Measurements from ENCODE around the gene CMYA5.
"Not testable (repeated sequence)": the region's sequence is repeated elsewhere in the genome, so short reads cannot be mapped to it uniquely, and the experiment has no call there.

The CMYA5 gene

DNA sequence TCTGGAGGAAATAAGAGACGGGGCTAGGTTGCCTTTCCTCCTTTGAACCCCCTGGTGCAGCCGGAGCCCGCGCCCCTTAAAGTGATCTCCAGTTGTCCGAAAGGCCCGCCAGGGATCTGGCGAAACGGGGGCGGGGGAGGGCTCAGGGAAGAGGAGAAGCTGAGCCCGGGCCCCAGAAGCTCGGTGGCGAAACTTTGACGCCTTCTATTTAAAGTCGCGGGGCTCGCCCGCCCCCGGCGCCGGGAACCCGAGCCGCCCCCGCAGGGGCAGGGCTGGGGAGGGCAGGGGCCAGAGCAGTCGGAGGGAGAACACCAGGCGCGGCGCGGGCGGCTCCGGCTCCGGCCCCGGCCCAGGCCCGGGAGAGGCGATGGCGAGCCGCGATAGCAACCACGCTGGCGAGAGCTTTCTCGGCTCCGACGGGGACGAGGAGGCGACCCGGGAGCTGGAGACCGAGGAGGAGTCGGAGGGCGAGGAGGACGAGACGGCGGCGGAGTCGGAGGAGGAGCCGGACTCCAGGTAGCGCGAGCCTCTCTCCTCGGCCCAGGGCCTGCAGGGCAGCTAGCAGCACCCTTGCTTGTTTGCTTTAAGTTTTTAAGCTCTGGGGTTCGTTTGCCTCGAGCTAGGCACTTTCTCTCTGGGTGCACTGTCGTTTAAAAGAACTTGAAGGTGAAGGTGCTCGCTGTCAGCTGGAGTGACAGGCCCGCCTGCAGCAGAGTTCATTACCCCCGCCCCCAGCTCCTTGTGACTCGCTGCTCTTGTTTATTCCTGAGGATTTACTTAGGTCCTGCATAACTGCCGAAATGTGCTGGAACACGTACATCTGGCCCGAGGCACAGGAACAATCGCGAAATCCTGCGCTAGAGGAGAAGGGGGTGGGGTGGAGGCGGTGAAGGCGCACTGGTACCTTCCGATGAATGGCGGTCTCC, at the start of gene CMYA5:
Gene CMYA5 (plus strand): TSS at position 296 of the 926 bp plus-strand sequence. CDS start 72 bp downstream, at position 368.
- DNase-seq (ENCODE audit: low spot score) = peak; percentile 56

DNA sequence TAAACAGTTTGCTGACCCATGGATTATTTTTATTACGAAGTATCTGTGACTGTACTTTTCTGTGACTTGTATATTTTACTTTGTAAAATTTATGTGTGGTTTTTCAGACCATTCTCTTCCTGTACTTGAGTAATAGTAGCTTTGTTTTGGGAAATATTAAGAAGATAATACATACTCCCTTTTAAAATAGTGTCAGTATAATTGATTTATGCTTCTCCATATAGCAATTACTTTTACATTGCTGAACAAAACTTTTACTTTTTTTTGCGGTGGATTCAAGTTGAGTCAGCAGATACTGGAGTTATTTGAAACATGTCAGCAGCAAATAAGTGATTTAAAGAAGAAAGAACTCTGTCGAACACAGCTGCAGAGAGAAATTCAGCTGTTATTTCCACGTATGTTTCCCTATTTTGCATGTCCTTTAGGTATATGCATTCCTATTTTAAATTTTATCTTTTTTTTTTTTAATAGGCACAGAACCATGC, 49.0 kb upstream of the CMYA5 start:
- DNase-seq (ENCODE audit: low spot score) = no peak

- no peak for DNase-seq (ENCODE audit: low spot score)
Observed at GRCh38 chr5:79641414-79641813, 48.2 kb upstream of the CMYA5 start.

GRCh38 chr5:79642210-79642609, 47.4 kb upstream of the CMYA5 start:
- DNase-seq (ENCODE audit: low spot score) = no peak

GRCh38 chr5:79653843-79654242, 35.8 kb upstream of the CMYA5 start:
- DNase-seq (ENCODE audit: low spot score) = no peak

GRCh38 chr5:79663212-79663611, 26.4 kb upstream of the CMYA5 start:
- no peak for DNase-seq (ENCODE audit: low spot score)

DNA sequence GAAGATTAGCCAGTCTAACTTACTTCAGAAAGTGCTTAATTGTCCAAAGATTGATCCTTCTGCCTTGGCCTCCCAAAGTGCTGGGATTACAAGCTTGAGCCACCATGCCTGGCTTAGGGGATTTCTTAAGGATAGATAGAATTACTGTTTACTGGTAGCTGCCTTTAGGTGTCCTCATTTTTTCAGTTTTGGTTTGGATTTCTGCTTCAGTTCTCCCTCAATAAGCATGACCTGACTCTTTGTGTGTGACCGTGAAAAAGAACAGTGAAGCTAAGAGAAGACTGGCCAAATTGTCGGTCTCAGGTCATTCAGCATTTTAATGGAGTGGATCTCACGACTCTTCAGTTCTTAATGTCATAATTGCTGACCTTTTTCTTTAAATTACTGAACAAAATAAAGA, 22.9 kb upstream of the CMYA5 start:
- no peak for DNase-seq (ENCODE audit: low spot score)

DNA sequence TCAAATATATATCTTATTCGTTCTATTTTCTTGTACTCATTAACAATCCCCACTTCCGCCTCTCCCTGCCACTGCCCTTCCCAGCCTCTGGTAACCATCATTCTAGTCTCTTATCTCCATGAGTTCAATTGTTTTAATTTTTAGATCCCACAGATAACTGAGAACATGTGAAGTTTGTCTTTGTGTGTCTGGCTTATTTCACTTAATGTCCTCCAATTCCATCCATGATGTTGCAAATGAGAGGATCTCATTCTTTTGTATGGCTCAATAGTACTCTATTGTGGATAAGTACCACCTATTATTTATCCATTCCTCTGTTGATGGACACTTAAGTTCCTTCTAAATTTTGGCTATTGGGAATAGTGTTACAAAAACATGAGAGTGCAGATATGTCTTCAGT, 17.2 kb upstream of the CMYA5 start:
- DNase-seq (ENCODE audit: low spot score) = no peak

GRCh38 chr5:79676354-79676753, 13.3 kb upstream of the CMYA5 start:
- not testable (repeated sequence) for DNase-seq (ENCODE audit: low spot score)

- not testable (repeated sequence) for DNase-seq (ENCODE audit: low spot score)
Observed at GRCh38 chr5:79682102-79682501, 7.5 kb upstream of the CMYA5 start.

- no peak for DNase-seq (ENCODE audit: low spot score)
Observed at GRCh38 chr5:79684782-79685181, 4.9 kb upstream of the CMYA5 start.

DNA sequence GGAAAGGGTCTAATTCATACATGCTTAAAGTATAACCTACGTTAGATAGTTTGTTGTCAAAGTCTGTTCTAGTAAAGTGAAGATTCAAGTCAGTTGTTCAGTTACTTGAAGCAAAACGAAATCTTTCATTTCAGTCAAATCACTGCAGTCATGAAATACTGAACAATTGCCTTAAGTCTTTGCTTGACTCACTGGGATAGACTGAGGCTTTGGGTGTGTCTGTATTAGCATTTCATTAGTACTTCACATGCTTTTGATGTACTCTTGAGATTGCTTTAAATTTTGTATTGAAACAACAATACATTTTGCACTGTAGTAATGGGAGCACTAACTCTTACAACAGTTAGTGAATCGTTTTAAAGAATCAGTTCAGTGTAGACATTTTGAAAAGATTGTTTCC, 4.0 kb upstream of the CMYA5 start:
- DNase-seq (ENCODE audit: low spot score) = no peak

- DNase-seq (ENCODE audit: low spot score) = no peak
Observed at GRCh38 chr5:79686799-79687198, 2.8 kb upstream of the CMYA5 start.

GRCh38 chr5:79687889-79688288, 1.7 kb upstream of the CMYA5 start:
- no peak for DNase-seq (ENCODE audit: low spot score)

DNA sequence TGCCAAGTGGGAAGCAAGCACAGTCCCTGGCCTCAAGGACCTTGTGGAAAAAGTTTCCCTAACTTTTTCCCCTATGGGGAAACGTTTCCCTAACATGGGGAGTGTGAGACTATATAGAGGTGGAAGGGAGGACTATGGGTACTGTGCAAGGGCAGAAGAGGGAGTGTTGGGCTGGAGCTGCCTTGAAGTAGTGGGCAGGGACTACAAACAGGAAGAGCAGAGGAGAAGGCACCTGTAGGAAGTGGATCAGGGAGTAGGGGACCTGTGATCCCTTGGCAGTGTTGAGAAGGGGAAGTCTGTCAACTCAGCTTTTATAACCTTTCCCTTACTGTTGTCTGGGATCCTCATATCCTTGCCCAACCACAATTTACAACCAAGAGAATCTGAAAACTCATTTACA, 1.4 kb downstream of the CMYA5 start:
- no peak for DNase-seq (ENCODE audit: low spot score)

- no peak for DNase-seq (ENCODE audit: low spot score)
Observed at GRCh38 chr5:79692596-79692995, 3.0 kb downstream of the CMYA5 start.

GRCh38 chr5:79694183-79694582, 4.5 kb downstream of the CMYA5 start:
- no peak for DNase-seq (ENCODE audit: low spot score)

- DNase-seq (ENCODE audit: low spot score) = no peak
Observed at GRCh38 chr5:79694652-79695051, 5.0 kb downstream of the CMYA5 start.

DNA sequence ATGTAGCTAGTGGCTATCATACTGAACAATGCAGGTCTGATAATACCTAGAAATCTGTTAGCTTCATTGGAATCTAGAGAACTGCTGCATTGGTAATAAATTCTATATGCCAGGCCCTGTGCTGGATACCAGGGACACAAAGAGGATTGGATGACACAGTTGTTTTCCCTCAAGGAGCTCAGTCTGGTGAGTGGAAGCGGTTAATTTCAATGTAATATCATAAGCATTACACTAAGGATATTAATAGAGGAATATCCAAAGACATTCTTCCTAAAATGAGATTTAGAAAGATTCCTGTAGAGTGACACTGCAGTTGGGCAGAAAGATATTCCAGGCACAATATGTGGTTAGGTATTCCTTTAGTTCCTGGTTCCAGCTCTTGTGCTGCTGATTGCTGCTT, 5.9 kb downstream of the CMYA5 start:
- no peak for DNase-seq (ENCODE audit: low spot score)

DNA sequence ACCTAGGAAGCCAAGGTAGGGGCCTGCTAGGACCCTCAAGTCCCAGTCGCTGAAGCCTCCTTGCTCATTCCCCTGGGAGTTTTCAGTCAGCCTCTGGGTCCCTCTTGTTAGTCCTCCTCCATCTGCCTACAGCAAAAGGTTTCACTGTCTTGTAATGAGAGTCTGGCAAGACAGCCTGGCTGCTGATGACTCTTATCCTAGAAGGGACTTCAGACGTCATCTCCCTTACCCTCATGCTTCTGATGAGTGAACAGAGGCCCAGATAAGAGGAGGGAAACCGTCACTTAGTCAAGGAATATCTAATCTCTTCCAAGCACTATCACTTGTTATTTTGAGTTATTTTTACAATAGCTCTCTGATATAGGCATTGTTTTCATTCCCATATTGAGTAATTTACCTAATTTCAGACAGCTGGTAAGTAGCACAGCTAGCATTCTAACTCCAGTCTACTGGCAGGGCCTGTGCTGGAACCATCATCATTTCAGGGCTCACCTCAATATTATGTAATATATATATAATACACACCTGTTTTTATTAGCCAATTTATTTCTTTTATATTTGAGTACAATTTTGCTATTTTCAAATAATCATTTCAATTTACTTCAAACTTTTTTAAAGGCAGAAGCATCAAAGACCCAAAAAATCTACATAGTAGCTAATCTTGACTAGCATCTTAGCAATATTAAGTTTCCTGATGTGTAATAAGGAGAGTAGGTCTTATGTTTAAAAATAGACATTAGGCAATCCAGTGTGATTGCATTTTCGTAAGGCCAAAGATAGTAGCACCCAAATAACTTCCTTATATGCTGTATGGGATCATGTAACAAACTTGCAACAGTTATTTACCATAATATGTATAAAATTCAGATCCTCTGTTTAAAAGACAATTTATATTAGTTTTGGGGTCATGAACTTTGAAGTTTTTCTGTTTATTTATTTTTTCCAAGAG, 7.9 kb downstream of the CMYA5 start:
- DNase-seq (ENCODE audit: low spot score) = no peak

- DNase-seq (ENCODE audit: low spot score) = no peak
Observed at GRCh38 chr5:79699763-79700400, 10.2 kb downstream of the CMYA5 start.
